Measurements from ENCODE around the gene UBE2D3. TPM values are rescaled to one million over a fixed set of nuclear protein-coding genes. Genes with fewer than 3 reads are reported as not detected.

Gene UBE2D3
- 409 and 438 TPM in 2 replicates for total RNA-seq

GRCh38 chr4:102826890-102827673, at the start of gene UBE2D3:
UBE2D3 (minus strand) TSS chr4:102827551; CDS start chr4:102826508, 1,043 bp downstream.

GRCh38 chr4:102868781-102869568, 41.6 kb upstream of the UBE2D3 start, which contains the start of gene CISD2:
CISD2 (plus strand) TSS chr4:102868992; CDS start chr4:102869085, 93 bp downstream.

GRCh38 chr4:102760645-102761295, 66.6 kb downstream of the UBE2D3 start, which contains the start of gene MANBA:
MANBA (minus strand) TSS chr4:102760968; CDS start chr4:102760894, 74 bp downstream.

Small RNA genes within 50 kb of the gene (small RNA-seq; reads per million reads assigned to genes)
- not detected for gene RNU7-151P

Other genes starting within 250 kb of the UBE2D3 start
- 31.1 and 40.2 TPM in 2 replicates for gene MANBA, start 66.6 kb downstream of the UBE2D3 start, total RNA-seq
- 20.3 and 20.6 TPM in 2 replicates for gene CISD2, start 41.4 kb upstream of the UBE2D3 start, total RNA-seq
- 0.61 and 1.8 TPM in 2 replicates for gene SLC9B1, start 192.2 kb upstream of the UBE2D3 start, total RNA-seq
- gene SLC9B2, start 249.2 kb upstream of the UBE2D3 start, total RNA-seq: 20.4 and 24.7 TPM in 2 replicates